HepG2 (cell line): Measurements from ENCODE around the gene DLEC1. TPM values are rescaled to one million over a fixed set of nuclear protein-coding genes. Genes with fewer than 3 reads are reported as not detected.
A peak's percentile ranks its signal among the peaks of the same experiment; 100 is the strongest.

Experiments
- CBX5 ChIP-seq: sonication (generic); formaldehyde crosslinking; IDR thresholded peaks from 2 replicates; pipeline ENCODE4 v1.4.0; 2020; ENCODE audit warnings: missing genetic modification reagents, borderline replicate concordance
- HIVEP1 ChIP-seq: sonication (generic); formaldehyde crosslinking; IDR thresholded peaks from 2 replicates; pipeline ENCODE4 v1.4.0; 2020; ENCODE audit warnings: mild to moderate bottlenecking, missing genetic modification reagents
- MAF1 ChIP-seq: sonication (generic); formaldehyde crosslinking; IDR thresholded peaks from 2 replicates; pipeline ENCODE4 v1.5.0; 2020; ENCODE audit warnings: missing genetic modification reagents, borderline replicate concordance
- MIER3 ChIP-seq: IDR thresholded peaks from 2 replicates; pipeline ENCODE4 v1.6.1; 2016; ENCODE audit warnings: missing compliant biosample characterization, borderline replicate concordance
- THYN1 ChIP-seq: sonication (generic); formaldehyde crosslinking; IDR thresholded peaks from 2 replicates; pipeline ENCODE4 v1.8.1; 2023; ENCODE audit warnings: low read depth, mild to moderate bottlenecking, moderate library complexity, missing genetic modification reagents, borderline replicate concordance
- XBP1 ChIP-seq: sonication (generic); formaldehyde crosslinking; IDR thresholded peaks from 2 replicates; pipeline ENCODE4 v1.5.0; 2020; ENCODE audit warnings: missing genetic modification reagents
- ZNF570 ChIP-seq: sonication (generic); formaldehyde crosslinking; IDR thresholded peaks from 2 replicates; pipeline ENCODE4 v1.4.0; 2020; ENCODE audit warnings: mild to moderate bottlenecking, missing genetic modification reagents, borderline replicate concordance
- polyA plus RNA-seq, 8 experiments: library from polyadenylated mRNA; depleted of rRNA in 3 of 8; stranded (reverse) in 7 of 8; unstranded in 1 of 8; fragments of >200 nt; fragmentation: Illumina TruSeq in 4 of 8; extraction: Trizol in 4 of 8; gene quantifications; 2 replicates each; pipeline versions ENCODE4 v1.2.1 to v1.2.3, GENCODE V29; 2011 to 2016; ENCODE audit warnings: low read depth in 4 of 8, missing spikeins in 1 of 8, mixed read lengths in 1 of 8; ENCODE audit not compliant: insufficient read depth in 1 of 8
- total RNA-seq, 5 experiments: library from RNA; depleted of rRNA; stranded (reverse); fragments of >200 nt; fragmentation: Illumina TruSeq; extraction: Trizol; gene quantifications; 2 replicates each; pipeline ENCODE4 v1.2.3, GENCODE V29; 2016; ENCODE audit warnings: low read depth in 1 of 5
- TF ChIP-seq, protein P1 (sequence below): sonication (generic); formaldehyde crosslinking; IDR thresholded peaks from 2 replicates; pipeline ENCODE4 v1.4.0; 2020; ENCODE audit warnings: missing genetic modification reagents
- TF ChIP-seq, protein P2 (sequence below): sonication (generic); formaldehyde crosslinking; IDR thresholded peaks from 2 replicates; pipeline ENCODE4 v1.8.0; 2022; ENCODE audit warnings: mild to moderate bottlenecking, missing genetic modification reagents, moderate library complexity
- TF ChIP-seq, protein P3 (sequence below): sonication (generic); formaldehyde crosslinking; IDR thresholded peaks from 2 replicates; pipeline ENCODE4 v1.4.0; 2020; ENCODE audit warnings: mild to moderate bottlenecking, missing genetic modification reagents
- TF ChIP-seq, protein P4 (sequence below): conservative IDR thresholded peaks from 2 replicates; pipeline ENCODE4 v1.6.1; 2018; ENCODE audit warnings: missing genetic modification reagents
- TF ChIP-seq, protein P5 (sequence below): IDR thresholded peaks from 2 replicates; pipeline ENCODE4 v1.6.1; 2016

The DLEC1 gene
- total and polyA plus RNA-seq, 2 of the 13 experiments (the other 11 are each of a cell fraction or from before 2014, with no cell fraction given) = 0.09 TPM; not detected in 1

DNA sequence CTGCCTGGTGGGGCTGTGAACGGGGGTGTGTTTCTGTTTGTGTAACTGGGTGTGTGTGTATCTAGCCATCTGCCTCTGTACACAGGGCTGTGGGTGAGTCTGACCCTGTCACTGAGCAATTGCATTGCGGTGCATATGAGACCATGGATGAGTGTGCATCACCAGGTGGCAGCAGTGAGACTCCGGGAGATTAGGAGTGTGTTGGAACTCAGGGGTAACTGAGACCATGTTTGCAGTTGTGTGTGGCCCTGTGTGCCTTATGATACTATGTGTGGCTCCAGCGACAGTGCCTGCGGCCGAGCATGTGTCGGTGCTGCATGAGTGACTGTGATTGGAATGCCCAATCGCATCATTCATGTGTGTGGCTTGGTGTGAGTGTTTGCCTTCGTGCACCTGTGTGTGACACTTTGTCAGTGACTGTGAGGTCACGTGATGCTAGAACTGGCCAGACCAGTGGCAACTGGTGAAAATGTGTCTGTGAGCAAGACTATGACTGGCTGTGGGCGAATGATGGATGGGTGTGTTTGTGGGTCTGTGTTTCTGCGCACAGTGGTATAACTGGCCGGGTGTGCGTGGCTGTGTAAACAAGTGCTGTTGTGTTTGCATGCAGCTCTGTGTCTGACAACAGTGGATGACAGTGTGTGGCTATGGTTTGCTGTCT lies 34.5 kb upstream of the DLEC1 start (continued):
- TF ChIP-seq, protein P1, sequence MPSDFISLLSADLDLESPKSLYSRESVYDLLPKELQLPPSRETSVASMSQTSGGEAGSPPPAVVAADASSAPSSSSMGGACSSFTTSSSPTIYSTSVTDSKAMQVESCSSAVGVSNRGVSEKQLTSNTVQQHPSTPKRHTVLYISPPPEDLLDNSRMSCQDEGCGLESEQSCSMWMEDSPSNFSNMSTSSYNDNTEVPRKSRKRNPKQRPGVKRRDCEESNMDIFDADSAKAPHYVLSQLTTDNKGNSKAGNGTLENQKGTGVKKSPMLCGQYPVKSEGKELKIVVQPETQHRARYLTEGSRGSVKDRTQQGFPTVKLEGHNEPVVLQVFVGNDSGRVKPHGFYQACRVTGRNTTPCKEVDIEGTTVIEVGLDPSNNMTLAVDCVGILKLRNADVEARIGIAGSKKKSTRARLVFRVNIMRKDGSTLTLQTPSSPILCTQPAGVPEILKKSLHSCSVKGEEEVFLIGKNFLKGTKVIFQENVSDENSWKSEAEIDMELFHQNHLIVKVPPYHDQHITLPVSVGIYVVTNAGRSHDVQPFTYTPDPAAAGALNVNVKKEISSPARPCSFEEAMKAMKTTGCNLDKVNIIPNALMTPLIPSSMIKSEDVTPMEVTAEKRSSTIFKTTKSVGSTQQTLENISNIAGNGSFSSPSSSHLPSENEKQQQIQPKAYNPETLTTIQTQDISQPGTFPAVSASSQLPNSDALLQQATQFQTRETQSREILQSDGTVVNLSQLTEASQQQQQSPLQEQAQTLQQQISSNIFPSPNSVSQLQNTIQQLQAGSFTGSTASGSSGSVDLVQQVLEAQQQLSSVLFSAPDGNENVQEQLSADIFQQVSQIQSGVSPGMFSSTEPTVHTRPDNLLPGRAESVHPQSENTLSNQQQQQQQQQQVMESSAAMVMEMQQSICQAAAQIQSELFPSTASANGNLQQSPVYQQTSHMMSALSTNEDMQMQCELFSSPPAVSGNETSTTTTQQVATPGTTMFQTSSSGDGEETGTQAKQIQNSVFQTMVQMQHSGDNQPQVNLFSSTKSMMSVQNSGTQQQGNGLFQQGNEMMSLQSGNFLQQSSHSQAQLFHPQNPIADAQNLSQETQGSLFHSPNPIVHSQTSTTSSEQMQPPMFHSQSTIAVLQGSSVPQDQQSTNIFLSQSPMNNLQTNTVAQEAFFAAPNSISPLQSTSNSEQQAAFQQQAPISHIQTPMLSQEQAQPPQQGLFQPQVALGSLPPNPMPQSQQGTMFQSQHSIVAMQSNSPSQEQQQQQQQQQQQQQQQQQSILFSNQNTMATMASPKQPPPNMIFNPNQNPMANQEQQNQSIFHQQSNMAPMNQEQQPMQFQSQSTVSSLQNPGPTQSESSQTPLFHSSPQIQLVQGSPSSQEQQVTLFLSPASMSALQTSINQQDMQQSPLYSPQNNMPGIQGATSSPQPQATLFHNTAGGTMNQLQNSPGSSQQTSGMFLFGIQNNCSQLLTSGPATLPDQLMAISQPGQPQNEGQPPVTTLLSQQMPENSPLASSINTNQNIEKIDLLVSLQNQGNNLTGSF (CRISPR knock-in tag) = 0 out of 2 replicates have a peak, but pooled peaks have one; percentile 25
- TF ChIP-seq HIVEP1 (CRISPR knock-in tag) (no peak), XBP1 (CRISPR knock-in tag) (no peak), MAF1 (CRISPR knock-in tag) (no peak), ZNF570 (no peak), THYN1 (CRISPR knock-in tag) (no peak), CBX5 (no peak; the same call in 1 of the 2 replicates), MIER3 (no peak)
- TF ChIP-seq, protein P2, sequence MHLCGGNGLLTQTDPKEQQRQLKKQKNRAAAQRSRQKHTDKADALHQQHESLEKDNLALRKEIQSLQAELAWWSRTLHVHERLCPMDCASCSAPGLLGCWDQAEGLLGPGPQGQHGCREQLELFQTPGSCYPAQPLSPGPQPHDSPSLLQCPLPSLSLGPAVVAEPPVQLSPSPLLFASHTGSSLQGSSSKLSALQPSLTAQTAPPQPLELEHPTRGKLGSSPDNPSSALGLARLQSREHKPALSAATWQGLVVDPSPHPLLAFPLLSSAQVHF = no peak
- TF ChIP-seq, protein P3, sequence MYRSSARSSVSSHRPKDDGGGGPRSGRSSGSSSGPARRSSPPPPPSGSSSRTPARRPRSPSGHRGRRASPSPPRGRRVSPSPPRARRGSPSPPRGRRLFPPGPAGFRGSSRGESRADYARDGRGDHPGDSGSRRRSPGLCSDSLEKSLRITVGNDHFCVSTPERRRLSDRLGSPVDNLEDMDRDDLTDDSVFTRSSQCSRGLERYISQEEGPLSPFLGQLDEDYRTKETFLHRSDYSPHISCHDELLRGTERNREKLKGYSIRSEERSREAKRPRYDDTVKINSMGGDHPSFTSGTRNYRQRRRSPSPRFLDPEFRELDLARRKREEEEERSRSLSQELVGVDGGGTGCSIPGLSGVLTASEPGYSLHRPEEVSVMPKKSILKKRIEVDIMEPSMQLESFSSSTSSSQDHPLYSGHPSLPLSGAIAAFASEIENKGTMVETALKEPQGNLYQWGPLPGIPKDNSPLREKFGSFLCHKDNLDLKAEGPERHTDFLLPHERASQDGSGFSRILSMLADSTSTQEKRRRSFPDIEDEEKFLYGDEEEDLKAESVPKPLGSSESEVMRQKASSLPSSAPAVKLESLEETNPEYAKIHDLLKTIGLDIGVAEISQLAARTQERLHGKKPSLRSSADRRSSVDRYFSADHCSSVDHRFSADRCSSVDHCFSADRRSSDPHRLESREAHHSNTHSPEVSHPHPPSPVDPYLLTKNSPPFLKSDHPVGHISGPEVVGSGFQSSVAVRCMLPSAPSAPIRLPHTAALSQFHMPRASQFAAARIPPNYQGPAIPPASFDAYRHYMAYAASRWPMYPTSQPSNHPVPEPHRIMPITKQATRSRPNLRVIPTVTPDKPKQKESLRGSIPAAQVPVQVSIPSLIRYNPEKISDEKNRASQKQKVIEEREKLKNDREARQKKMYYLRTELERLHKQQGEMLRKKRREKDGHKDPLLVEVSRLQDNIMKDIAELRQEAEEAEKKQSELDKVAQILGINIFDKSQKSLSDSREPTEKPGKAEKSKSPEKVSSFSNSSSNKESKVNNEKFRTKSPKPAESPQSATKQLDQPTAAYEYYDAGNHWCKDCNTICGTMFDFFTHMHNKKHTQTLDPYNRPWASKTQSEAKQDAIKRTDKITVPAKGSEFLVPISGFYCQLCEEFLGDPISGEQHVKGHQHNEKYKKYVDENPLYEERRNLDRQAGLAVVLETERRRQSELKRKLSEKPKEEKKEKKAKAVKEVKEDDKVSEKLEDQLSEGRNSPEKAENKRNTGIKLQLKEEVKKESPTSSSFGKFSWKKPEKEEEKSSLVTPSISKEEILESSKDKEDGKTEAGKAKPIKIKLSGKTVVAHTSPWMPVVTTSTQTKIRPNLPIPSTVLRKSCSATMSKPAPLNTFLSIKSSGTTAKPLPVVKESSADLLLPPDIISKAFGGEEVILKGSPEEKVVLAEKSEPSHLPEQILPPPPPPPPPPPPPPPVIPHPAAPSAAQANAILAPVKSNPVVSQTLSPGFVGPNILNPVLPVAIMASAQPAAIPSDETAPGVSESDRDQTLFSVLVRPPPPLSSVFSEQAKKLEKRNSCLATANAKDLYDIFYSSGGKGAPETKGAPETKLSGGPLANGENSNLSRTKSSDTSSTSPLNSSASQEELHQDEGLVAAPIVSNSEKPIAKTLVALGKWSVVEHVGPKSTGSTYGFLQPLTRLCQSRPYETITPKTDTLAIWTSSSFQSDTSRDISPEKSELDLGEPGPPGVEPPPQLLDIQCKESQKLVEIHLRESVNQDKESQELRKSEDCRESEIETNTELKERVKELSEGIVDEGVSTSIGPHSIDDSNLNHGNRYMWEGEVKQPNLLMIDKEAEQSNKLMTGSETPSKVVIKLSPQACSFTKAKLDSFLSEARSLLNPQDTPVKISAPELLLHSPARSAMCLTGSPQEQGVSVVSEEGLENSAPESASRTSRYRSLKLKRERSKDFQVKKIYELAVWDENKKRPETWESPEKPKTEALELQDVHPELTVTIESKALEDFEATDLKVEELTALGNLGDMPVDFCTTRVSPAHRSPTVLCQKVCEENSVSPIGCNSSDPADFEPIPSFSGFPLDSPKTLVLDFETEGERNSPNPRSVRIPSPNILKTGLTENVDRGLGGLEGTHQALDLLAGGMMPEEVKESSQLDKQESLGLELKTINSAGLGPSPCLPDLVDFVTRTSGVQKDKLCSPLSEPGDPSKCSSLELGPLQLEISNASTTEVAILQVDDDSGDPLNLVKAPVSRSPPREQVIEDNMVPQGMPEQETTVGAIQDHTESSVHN = no peak
- TF ChIP-seq, protein P4, sequence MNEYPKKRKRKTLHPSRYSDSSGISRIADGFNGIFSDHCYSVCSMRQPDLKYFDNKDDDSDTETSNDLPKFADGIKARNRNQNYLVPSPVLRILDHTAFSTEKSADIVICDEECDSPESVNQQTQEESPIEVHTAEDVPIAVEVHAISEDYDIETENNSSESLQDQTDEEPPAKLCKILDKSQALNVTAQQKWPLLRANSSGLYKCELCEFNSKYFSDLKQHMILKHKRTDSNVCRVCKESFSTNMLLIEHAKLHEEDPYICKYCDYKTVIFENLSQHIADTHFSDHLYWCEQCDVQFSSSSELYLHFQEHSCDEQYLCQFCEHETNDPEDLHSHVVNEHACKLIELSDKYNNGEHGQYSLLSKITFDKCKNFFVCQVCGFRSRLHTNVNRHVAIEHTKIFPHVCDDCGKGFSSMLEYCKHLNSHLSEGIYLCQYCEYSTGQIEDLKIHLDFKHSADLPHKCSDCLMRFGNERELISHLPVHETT (CRISPR knock-in tag) = no peak
- TF ChIP-seq, protein P5, sequence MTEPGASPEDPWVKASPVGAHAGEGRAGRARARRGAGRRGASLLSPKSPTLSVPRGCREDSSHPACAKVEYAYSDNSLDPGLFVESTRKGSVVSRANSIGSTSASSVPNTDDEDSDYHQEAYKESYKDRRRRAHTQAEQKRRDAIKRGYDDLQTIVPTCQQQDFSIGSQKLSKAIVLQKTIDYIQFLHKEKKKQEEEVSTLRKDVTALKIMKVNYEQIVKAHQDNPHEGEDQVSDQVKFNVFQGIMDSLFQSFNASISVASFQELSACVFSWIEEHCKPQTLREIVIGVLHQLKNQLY = no peak; the same call in 1 of the 2 replicates
